CD14-positive monocyte (primary cell): ENCODE results near the gene BCAP31. TPM values are rescaled to one million over a fixed set of nuclear protein-coding genes. Genes with fewer than 3 reads are reported as not detected.

Experiments
- DNase-seq, 3 donors: peaks; one replicate each; pipeline ENCODE4 v3.0.0-alpha.2; 2011 to 2022
- H2AFZ ChIP-seq: 2 replicates; pipeline ENCODE4 v1.6.0; 2012; ENCODE audit warnings: mild to moderate bottlenecking, low read depth, low read length, inconsistent platforms; ENCODE audit not compliant: insufficient read depth, poor library complexity, severe bottlenecking
- H3K27ac ChIP-seq, 2 donors: 1 replicate in 1 of 2; 2 replicates in 1 of 2; pipeline ENCODE4 v1.5.1; 2012 to 2013; ENCODE audit warnings: low read length in 2 of 2, control low read depth in 1 of 2, inconsistent platforms in 1 of 2, low read depth in 1 of 2, mild to moderate bottlenecking in 1 of 2
- H3K27me3 ChIP-seq, 2 donors: one replicate each; pipeline versions ENCODE4 v1.6.0 to v1.6.1; 2011 to 2013; ENCODE audit warnings: low read length in 2 of 2; ENCODE audit not compliant: control insufficient read depth in 2 of 2, insufficient read depth in 2 of 2
- H3K36me3 ChIP-seq, 2 donors: replicated peaks in 1 of 2; 1 replicate in 1 of 2; 2 replicates in 1 of 2; pipeline versions ENCODE4 v1.5.1 to v1.6.1; 2012 to 2013; ENCODE audit warnings: low read length in 2 of 2, control low read depth in 1 of 2, inconsistent platforms in 1 of 2, mild to moderate bottlenecking in 1 of 2; ENCODE audit not compliant: insufficient read depth in 2 of 2, control insufficient read depth in 1 of 2
- H3K4me1 ChIP-seq, 2 donors: 1 replicate in 1 of 2; 2 replicates in 1 of 2; pipeline versions ENCODE4 v1.5.1 to v1.6.1; 2012 to 2013; ENCODE audit warnings: low read length in 2 of 2, control low read depth in 1 of 2, inconsistent platforms in 1 of 2, mild to moderate bottlenecking in 1 of 2, moderate library complexity in 1 of 2; ENCODE audit not compliant: insufficient read depth in 2 of 2, control insufficient read depth in 1 of 2
- H3K4me2 ChIP-seq: replicated peaks from 2 replicates; pipeline ENCODE3; 2012; ENCODE audit warnings: low read length, moderate library complexity, mild to moderate bottlenecking; ENCODE audit not compliant: poor library complexity, severe bottlenecking; ENCODE audit errors: extremely low read depth
- H3K4me3 ChIP-seq, 3 experiments: fragments of 200-600 bp in 1 of 3; sonication (generic) in 1 of 3; replicated peaks in 1 of 3; 1 replicate in 2 of 3; 2 replicates in 1 of 3; pipeline ENCODE4 v1.5.1; 2011 to 2013; ENCODE audit warnings: low read length in 3 of 3, mild to moderate bottlenecking in 3 of 3, control low read depth in 2 of 3, low read depth in 2 of 3, inconsistent platforms in 1 of 3, moderate library complexity in 1 of 3
- H3K79me2 ChIP-seq: 2 replicates; pipeline ENCODE4 v1.6.0; 2012; ENCODE audit warnings: mild to moderate bottlenecking, control low read depth, inconsistent platforms, low read length, moderate library complexity; ENCODE audit not compliant: insufficient read depth
- H3K9ac ChIP-seq: 2 replicates; pipeline ENCODE4 v1.6.0; 2017; ENCODE audit warnings: low read length, mild to moderate bottlenecking; ENCODE audit not compliant: insufficient read depth, poor library complexity, severe bottlenecking
- H3K9me3 ChIP-seq, 2 donors: replicated peaks in 1 of 2; 1 replicate in 1 of 2; 2 replicates in 1 of 2; pipeline versions ENCODE4 v1.5.1 to v1.6.1; 2012 to 2013; ENCODE audit warnings: low read length in 2 of 2, control low read depth in 1 of 2; ENCODE audit not compliant: control insufficient read depth in 1 of 2, insufficient read depth in 1 of 2
- H4K20me1 ChIP-seq: 2 replicates; pipeline ENCODE4 v1.6.0; 2012; ENCODE audit warnings: mild to moderate bottlenecking, low read length, control low read depth, moderate library complexity; ENCODE audit not compliant: insufficient read depth
- H3K27ac Mint-ChIP-seq, 7 donors: one replicate each; pipeline ENCODE4 v1.8.0; 2020; ENCODE audit warnings: mild to moderate bottlenecking in 7 of 7, mixed read lengths in 7 of 7, moderate library complexity in 6 of 7, inconsistent platforms in 2 of 7
- H3K27me3 Mint-ChIP-seq, 3 donors: one replicate each; pipeline ENCODE4 v1.8.0; 2021 to 2022; ENCODE audit warnings: low read depth in 3 of 3, mild to moderate bottlenecking in 3 of 3, mixed read lengths in 3 of 3, moderate library complexity in 3 of 3, inconsistent platforms in 1 of 3
- H3K36me3 Mint-ChIP-seq, 2 donors: one replicate each; pipeline ENCODE4 v1.8.0; 2020; ENCODE audit warnings: mixed read lengths in 2 of 2, inconsistent platforms in 1 of 2, mild to moderate bottlenecking in 1 of 2
- H3K4me1 Mint-ChIP-seq: one replicate; pipeline ENCODE4 v1.8.0; 2020; ENCODE audit warnings: mild to moderate bottlenecking, mixed read lengths
- H3K4me3 Mint-ChIP-seq, 2 donors: one replicate each; pipeline ENCODE4 v1.8.0; 2020; ENCODE audit warnings: mild to moderate bottlenecking in 2 of 2, mixed read lengths in 2 of 2, moderate library complexity in 1 of 2
- H3K9me3 Mint-ChIP-seq, 7 donors: one replicate each; pipeline ENCODE4 v1.8.0; 2020 to 2022; ENCODE audit warnings: mixed read lengths in 7 of 7, mild to moderate bottlenecking in 6 of 7, moderate library complexity in 6 of 7, inconsistent platforms in 2 of 7
- WGBS: methylation state at CpG from one replicate; pipeline ENCODE4 v1.1.5; 2013; ENCODE audit warnings: missing lambda C conversion rate; ENCODE audit not compliant: insufficient coverage; 5-methylcytosine and 5-hydroxymethylcytosine counted together
- intact Hi-C, 2 donors: fragments of 100-400 bp; cut with micrococcal nuclease; formaldehyde crosslinking; loops; one replicate each; pipeline versions ENCODE4 v1.15.0 to v1.15.1; 2023
- polyA plus RNA-seq, 3 donors: library from polyadenylated mRNA; depleted of rRNA in 1 of 3; unstranded in 2 of 3; stranded (reverse) in 1 of 3; fragments of 300-500 nt in 2 of 3; fragments of >200 nt in 1 of 3; fragmentation: Illumina TruSeq in 2 of 3; gene quantifications; 1 replicate in 2 of 3; 2 replicates in 1 of 3; pipeline ENCODE4 v1.2.3, GENCODE V29; 2012 to 2021
- TF ChIP-seq, protein P1 (sequence below): fragments of 200-600 bp; IDR thresholded peaks from one replicate; pipeline ENCODE4 v1.8.0; 2022; ENCODE audit warnings: antibody characterized with exemption, mild to moderate bottlenecking

Gene BCAP31
- polyA plus RNA-seq, 3 donors, result 139 to 294 (median 288) TPM

DNA sequence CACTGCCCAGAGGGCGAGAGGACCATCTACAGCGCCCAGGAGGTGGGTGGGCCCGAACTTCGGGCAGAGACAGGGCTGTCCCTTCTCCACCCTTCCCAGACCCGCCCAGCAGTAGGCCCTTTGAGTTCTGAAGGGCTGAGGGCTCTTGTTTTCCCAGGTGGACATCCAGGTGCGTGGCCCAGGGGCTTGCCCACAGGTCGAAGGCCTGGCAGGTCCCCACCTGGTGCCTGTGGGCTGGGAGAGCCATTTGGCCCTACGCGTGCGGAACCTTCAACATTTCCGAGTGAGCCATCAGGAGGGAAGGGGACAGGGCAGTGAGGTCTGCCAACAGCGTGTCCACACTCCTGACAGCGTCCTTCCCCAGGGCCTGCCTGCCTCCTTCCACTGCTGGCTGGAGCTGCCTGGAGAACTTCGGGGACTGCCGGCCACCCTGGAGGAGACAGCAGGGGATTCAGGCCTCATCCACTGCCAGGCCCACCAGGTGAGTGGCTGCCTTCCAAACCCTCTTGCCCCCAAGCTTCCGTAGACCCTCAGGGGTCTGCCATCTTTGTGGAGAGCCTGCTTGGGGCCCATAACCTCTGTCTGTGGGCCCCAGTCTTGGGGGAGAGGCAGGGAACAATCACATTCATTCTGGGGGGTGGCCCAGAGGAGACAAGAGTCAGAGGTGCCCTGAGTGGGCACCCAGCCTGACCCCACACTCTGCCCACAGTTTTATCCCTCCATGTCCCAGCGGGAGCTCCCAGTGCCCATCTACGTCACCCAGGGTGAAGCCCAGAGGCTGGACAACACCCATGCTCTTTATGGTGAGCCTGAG, 46.6 kb upstream of the BCAP31 start:
- Histone ChIP-seq H3K4me2 (no peak overlapping the region), H3K4me3 (no peak overlapping the region), H3K27me3 (no peaks in the 10 kb centered on the region), H4K20me1 (no peaks in the 10 kb centered on the region), H3K27ac (no peak overlapping the region), H3K9ac (no peak overlapping the region), H3K9me3 (no peaks in the 10 kb centered on the region), H3K4me1 (peaks cover 0 to 5% of the 10 kb centered on the region in 2 donors), H3K36me3 (no peaks in the 10 kb centered on the region), H2AFZ (no peak overlapping the region), H3K79me2 (no peaks in the 10 kb centered on the region)
- H3K27ac Mint-ChIP-seq, result no peak overlapping the region
- 100% methylated on average over 7 of the region's 18 CpGs for WGBS
- H3K9me3 Mint-ChIP-seq, result peaks cover 0 to 8% (median 0%) of the 10 kb centered on the region in 7 donors
- intact Hi-C loops, result no loop called here
- peak in 1 of 3 donors; percentile 0 for DNase-seq
- H3K4me3 Mint-ChIP-seq, result no peak overlapping the region
- H3K4me1 Mint-ChIP-seq, result peaks cover 10% of the 10 kb centered on the region
- peaks cover 1 to 10% (median 4%) of the 10 kb centered on the region in 3 donors for H3K27me3 Mint-ChIP-seq
- H3K36me3 Mint-ChIP-seq, result no peaks in the 10 kb centered on the region
- TF ChIP-seq, protein P1, sequence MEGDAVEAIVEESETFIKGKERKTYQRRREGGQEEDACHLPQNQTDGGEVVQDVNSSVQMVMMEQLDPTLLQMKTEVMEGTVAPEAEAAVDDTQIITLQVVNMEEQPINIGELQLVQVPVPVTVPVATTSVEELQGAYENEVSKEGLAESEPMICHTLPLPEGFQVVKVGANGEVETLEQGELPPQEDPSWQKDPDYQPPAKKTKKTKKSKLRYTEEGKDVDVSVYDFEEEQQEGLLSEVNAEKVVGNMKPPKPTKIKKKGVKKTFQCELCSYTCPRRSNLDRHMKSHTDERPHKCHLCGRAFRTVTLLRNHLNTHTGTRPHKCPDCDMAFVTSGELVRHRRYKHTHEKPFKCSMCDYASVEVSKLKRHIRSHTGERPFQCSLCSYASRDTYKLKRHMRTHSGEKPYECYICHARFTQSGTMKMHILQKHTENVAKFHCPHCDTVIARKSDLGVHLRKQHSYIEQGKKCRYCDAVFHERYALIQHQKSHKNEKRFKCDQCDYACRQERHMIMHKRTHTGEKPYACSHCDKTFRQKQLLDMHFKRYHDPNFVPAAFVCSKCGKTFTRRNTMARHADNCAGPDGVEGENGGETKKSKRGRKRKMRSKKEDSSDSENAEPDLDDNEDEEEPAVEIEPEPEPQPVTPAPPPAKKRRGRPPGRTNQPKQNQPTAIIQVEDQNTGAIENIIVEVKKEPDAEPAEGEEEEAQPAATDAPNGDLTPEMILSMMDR, result no peak

DNA sequence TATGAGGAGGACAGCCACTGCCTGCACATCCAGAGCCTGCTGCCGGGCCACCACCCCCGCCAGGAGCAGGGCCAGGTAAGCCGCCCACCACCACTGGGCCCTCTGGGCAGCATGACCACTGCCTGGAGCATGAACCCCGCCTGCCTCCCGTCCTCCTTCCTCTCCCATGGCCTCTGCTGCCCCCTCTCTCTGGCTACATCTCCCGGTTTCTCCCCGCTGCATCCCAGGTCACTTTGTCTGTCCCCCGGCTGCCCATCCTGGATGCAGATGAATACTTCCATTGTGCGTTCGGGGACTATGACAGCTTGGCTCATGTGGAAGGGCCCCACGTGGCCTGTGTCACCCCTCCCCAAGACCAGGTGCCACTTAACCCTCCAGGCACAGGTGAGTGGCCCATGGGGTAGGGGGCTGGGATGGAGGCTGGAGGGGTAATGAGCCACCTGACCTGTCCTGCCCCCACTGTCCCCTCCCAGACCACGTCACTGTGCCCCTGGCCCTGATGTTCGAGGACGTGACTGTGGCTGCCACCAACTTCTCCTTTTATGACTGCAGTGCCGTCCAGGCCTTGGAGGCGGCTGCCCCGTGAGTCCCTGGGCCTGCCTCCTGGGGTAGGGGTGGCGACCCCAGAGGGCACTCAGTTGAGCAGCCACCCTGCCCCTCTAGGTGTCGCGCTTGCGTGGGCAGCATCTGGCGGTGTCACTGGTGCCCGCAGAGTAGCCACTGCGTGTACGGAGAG, 45.8 kb upstream of the BCAP31 start:
- Histone ChIP-seq H3K4me3 (no peak overlapping the region), H2AFZ (no peak overlapping the region), H4K20me1 (no peaks in the 10 kb centered on the region), H3K27me3 (no peaks in the 10 kb centered on the region), H3K27ac (no peak overlapping the region), H3K79me2 (no peaks in the 10 kb centered on the region), H3K9me3 (no peaks in the 10 kb centered on the region), H3K4me1 (peaks cover 0 to 5% of the 10 kb centered on the region in 2 donors), H3K36me3 (no peaks in the 10 kb centered on the region), H3K4me2 (no peak overlapping the region), H3K9ac (no peak overlapping the region)
- H3K36me3 Mint-ChIP-seq, result no peaks in the 10 kb centered on the region
- intact Hi-C loops, result loop anchor here in 1 of 2 donors (10.0 kb wide), 2 partner anchors 155 to 185 kb away; partner anchors contain the start of gene ARHGAP4
- DNase-seq, result peak in 1 of 3 donors; percentile 0
- no peak overlapping the region for H3K27ac Mint-ChIP-seq
- H3K27me3 Mint-ChIP-seq, result peaks cover 1 to 16% (median 4%) of the 10 kb centered on the region in 3 donors
- no peak overlapping the region for H3K4me3 Mint-ChIP-seq
- peaks cover 0 to 4% (median 0%) of the 10 kb centered on the region in 7 donors for H3K9me3 Mint-ChIP-seq
- TF ChIP-seq, protein P1, result no peak
- H3K4me1 Mint-ChIP-seq, result peaks cover 10% of the 10 kb centered on the region
- 74% methylated on average over 8 of the region's 25 CpGs for WGBS
